Measurements from ENCODE around the gene ALPP. TPM values are rescaled to one million over a fixed set of nuclear protein-coding genes. Genes with fewer than 3 reads are reported as not detected.

The ALPP gene
- polyA plus RNA-seq, 3 donors: not detected

GRCh38 chr2:232418056-232418455 is 39.5 kb downstream of the ALPP start:
- Mint-ChIP-seq H3K9me3 (peaks cover 11 to 22% (median 18%) of the 10 kb centered on the region in 7 donors), H3K4me1 (peaks cover 7% of the 10 kb centered on the region), H3K27ac (no peak overlapping the region), H3K4me3 (peak overlapping the region in 1 of 2 donors; percentile 87), H3K36me3 (peaks cover 0 to 6% of the 10 kb centered on the region in 2 donors), H3K27me3 (ENCODE audit: low read depth in 3 of 3) (peaks cover 46 to 76% (median 68%) of the 10 kb centered on the region in 3 donors)
- intact Hi-C loops (cut with micrococcal nuclease): no loop called here
- Histone ChIP-seq H3K79me2 (ENCODE audit: insufficient read depth, low read length) (no peaks in the 10 kb centered on the region), H4K20me1 (ENCODE audit: insufficient read depth, low read length) (no peaks in the 10 kb centered on the region), H3K4me3 (replicated peaks in 1 of 3; ENCODE audit: low read depth in 2 of 3, low read length in 3 of 3) (no peak overlapping the region), H3K36me3 (replicated peaks in 1 of 2; ENCODE audit: control insufficient read depth in 1 of 2, insufficient read depth in 2 of 2, low read length in 2 of 2) (no peaks in the 10 kb centered on the region), H2AFZ (ENCODE audit: insufficient read depth, low read depth, low read length, poor library complexity, severe bottlenecking) (no peak overlapping the region), H3K27ac (ENCODE audit: low read depth in 1 of 2, low read length in 2 of 2) (no peak overlapping the region), H3K27me3 (ENCODE audit: control insufficient read depth in 2 of 2, insufficient read depth in 2 of 2, low read length in 2 of 2) (peaks cover 24 to 57% of the 10 kb centered on the region in 2 donors), H3K9ac (ENCODE audit: insufficient read depth, low read length, poor library complexity, severe bottlenecking) (no peak overlapping the region), H3K4me2 (replicated peaks; ENCODE audit: extremely low read depth, low read length, poor library complexity, severe bottlenecking) (no peak overlapping the region), H3K4me1 (ENCODE audit: control insufficient read depth in 1 of 2, insufficient read depth in 2 of 2, low read length in 2 of 2) (peaks cover 0 to 4% of the 10 kb centered on the region in 2 donors), H3K9me3 (replicated peaks in 1 of 2; ENCODE audit: control insufficient read depth in 1 of 2, insufficient read depth in 1 of 2, low read length in 2 of 2) (peaks cover 16 to 22% of the 10 kb centered on the region in 2 donors)
- TF ChIP-seq, protein P1, sequence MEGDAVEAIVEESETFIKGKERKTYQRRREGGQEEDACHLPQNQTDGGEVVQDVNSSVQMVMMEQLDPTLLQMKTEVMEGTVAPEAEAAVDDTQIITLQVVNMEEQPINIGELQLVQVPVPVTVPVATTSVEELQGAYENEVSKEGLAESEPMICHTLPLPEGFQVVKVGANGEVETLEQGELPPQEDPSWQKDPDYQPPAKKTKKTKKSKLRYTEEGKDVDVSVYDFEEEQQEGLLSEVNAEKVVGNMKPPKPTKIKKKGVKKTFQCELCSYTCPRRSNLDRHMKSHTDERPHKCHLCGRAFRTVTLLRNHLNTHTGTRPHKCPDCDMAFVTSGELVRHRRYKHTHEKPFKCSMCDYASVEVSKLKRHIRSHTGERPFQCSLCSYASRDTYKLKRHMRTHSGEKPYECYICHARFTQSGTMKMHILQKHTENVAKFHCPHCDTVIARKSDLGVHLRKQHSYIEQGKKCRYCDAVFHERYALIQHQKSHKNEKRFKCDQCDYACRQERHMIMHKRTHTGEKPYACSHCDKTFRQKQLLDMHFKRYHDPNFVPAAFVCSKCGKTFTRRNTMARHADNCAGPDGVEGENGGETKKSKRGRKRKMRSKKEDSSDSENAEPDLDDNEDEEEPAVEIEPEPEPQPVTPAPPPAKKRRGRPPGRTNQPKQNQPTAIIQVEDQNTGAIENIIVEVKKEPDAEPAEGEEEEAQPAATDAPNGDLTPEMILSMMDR (IDR thresholded peaks at IDR 0.05): no peak
- 86% methylated on average over 6 of the region's 6 CpGs for WGBS (ENCODE audit: insufficient coverage)
- no peak for DNase-seq

DNA sequence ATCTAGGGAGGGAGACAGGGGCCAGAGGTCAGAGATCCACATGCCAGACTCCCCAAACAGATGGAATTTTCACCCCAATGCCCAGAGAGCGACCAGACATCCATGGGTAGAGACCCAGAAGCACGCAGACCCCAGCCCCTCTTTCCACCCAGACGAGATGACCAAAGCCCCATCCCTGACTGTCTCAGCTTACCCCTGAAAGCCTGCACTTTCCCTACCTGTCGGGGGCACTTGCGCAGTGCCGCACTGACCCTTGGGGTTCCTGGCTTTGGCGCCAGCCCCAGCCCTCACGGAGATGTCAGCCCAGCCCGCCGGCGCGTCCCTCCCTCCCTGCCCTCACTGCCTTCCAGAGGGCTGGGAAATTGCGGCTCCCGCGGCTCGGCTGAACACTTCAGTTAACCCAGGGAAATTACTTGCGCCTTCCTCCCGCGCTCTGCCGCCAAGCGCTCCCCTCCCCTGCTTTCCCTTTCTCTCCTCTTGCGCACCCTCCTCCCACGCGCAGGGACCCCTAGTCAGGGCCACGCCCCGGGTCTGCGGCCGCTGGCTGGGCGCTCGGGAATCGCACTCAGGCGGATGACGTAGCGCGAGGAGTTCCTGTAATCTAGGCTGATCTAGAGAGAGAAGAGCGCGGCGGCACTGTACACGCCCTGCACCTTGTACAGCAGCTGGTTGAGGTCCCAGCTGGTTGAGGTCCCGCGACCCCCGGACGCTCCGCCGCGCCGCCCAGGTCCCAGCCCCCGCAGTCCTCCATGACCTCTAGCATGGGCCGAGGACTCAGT is 40.1 kb downstream of the ALPP start:
- Histone ChIP-seq H3K79me2 (ENCODE audit: insufficient read depth, low read length) (no peaks in the 10 kb centered on the region), H2AFZ (ENCODE audit: insufficient read depth, low read depth, low read length, poor library complexity, severe bottlenecking) (peak overlapping the region; percentile 21), H3K4me3 (replicated peaks in 1 of 3; ENCODE audit: low read depth in 2 of 3, low read length in 3 of 3) (no peak overlapping the region), H3K4me1 (ENCODE audit: control insufficient read depth in 1 of 2, insufficient read depth in 2 of 2, low read length in 2 of 2) (peaks cover 0 to 4% of the 10 kb centered on the region in 2 donors), H3K9ac (ENCODE audit: insufficient read depth, low read length, poor library complexity, severe bottlenecking) (no peak overlapping the region), H3K27me3 (ENCODE audit: control insufficient read depth in 2 of 2, insufficient read depth in 2 of 2, low read length in 2 of 2) (peaks cover 24 to 51% of the 10 kb centered on the region in 2 donors), H3K4me2 (replicated peaks; ENCODE audit: extremely low read depth, low read length, poor library complexity, severe bottlenecking) (peak overlapping the region; percentile 44), H3K27ac (ENCODE audit: low read depth in 1 of 2, low read length in 2 of 2) (no peak overlapping the region), H3K9me3 (replicated peaks in 1 of 2; ENCODE audit: control insufficient read depth in 1 of 2, insufficient read depth in 1 of 2, low read length in 2 of 2) (peaks cover 16 to 22% of the 10 kb centered on the region in 2 donors), H3K36me3 (replicated peaks in 1 of 2; ENCODE audit: control insufficient read depth in 1 of 2, insufficient read depth in 2 of 2, low read length in 2 of 2) (no peaks in the 10 kb centered on the region), H4K20me1 (ENCODE audit: insufficient read depth, low read length) (no peaks in the 10 kb centered on the region)
- Mint-ChIP-seq H3K27me3 (ENCODE audit: low read depth in 3 of 3) (peaks cover 41 to 74% (median 65%) of the 10 kb centered on the region in 3 donors), H3K27ac (no peak overlapping the region), H3K4me1 (peaks cover 4% of the 10 kb centered on the region), H3K4me3 (peak overlapping the region in 1 of 2 donors; percentile 87), H3K9me3 (peaks cover 11 to 28% (median 22%) of the 10 kb centered on the region in 7 donors), H3K36me3 (peaks cover 0 to 6% of the 10 kb centered on the region in 2 donors)
- intact Hi-C loops (cut with micrococcal nuclease): no loop called here
- DNase-seq: no peak
- TF ChIP-seq, protein P1 (IDR thresholded peaks at IDR 0.05): no peak
- 4% methylated on average over 38 of the region's 49 CpGs for WGBS (ENCODE audit: insufficient coverage)

Measured in CD14-positive monocyte (primary cell).